Caki2 (cell line): ENCODE data around the gene CAMK4. TPM values are rescaled to one million over a fixed set of nuclear protein-coding genes. Genes with fewer than 3 reads are reported as not detected.
"Not testable (repeated sequence)": the region's sequence is repeated elsewhere in the genome, so short reads cannot be mapped to it uniquely, and the experiment has no call there.

Source experiments
- DNase-seq: peaks from one replicate; pipeline ENCODE4 v3.0.0-alpha.2; 2015; ENCODE audit warnings: low read depth
- in situ Hi-C: cut with HindIII; loops from 2 replicates; pipeline ENCODE4 v1.10.0; 2016; ENCODE audit warnings: low sequenced_read_pairs, low pct_unique_long_range_greater_than_20kb, mixed read lengths
- total RNA-seq: library from RNA; depleted of rRNA; stranded (reverse); fragments of >200 nt; shearing (Covaris generic); gene quantifications from 2 replicates; pipeline ENCODE4 v1.2.3, GENCODE V29; 2014; ENCODE audit warnings: low replicate concordance

The CAMK4 gene
- total RNA-seq, 1 experiment from 2014 or later, result 2.7 TPM

GRCh38 chr5:111295649-111296048 is 71.5 kb downstream of the CAMK4 start:
- in situ Hi-C loops, result no loop called here

GRCh38 chr5:111296570-111296969 is 72.4 kb downstream of the CAMK4 start:
- in situ Hi-C loops, result no loop called here
- DNase-seq, result no peak

More at GRCh38 chr5:111295649-111296048, 71.5 kb downstream of the CAMK4 start:
- DNase-seq, result no peak

- in situ Hi-C loops, result no loop called here
- DNase-seq, result peak; percentile 38
Measured at GRCh38 chr5:111299067-111299481, 74.9 kb downstream of the CAMK4 start.

GRCh38 chr5:111299831-111300432 is 75.7 kb downstream of the CAMK4 start:
- no peak for DNase-seq
- in situ Hi-C loops, result no loop called here

GRCh38 chr5:111301264-111301663 is 77.1 kb downstream of the CAMK4 start:
- in situ Hi-C loops, result no loop called here
- no peak for DNase-seq

GRCh38 chr5:111302043-111302442 is 77.9 kb downstream of the CAMK4 start:
- DNase-seq, in situ Hi-C loops: not testable (repeated sequence)

GRCh38 chr5:111308951-111309350 is 84.8 kb downstream of the CAMK4 start:
- DNase-seq, result no peak
- in situ Hi-C loops, result no loop called here

- no peak for DNase-seq
- in situ Hi-C loops, result no loop called here
Measured at GRCh38 chr5:111309384-111309783, 85.2 kb downstream of the CAMK4 start.

- DNase-seq, result no peak
- in situ Hi-C loops, result no loop called here
Measured at GRCh38 chr5:111310711-111311620, 86.8 kb downstream of the CAMK4 start.

- no peak for DNase-seq
Measured at GRCh38 chr5:111311666-111312065, 87.5 kb downstream of the CAMK4 start.

GRCh38 chr5:111313017-111313724 is 89.0 kb downstream of the CAMK4 start:
- in situ Hi-C loops, result no loop called here
- no peak for DNase-seq

More at GRCh38 chr5:111311666-111312065, 87.5 kb downstream of the CAMK4 start:
- in situ Hi-C loops, result no loop called here

- in situ Hi-C loops, result no loop called here
- no peak for DNase-seq
Measured at GRCh38 chr5:111320953-111321352, 96.8 kb downstream of the CAMK4 start.

- in situ Hi-C loops, result no loop called here
- DNase-seq, result no peak
Measured at GRCh38 chr5:111321376-111321775, 97.2 kb downstream of the CAMK4 start.

- in situ Hi-C loops, result no loop called here
- no peak for DNase-seq
Measured at GRCh38 chr5:111326551-111326950, 102.4 kb downstream of the CAMK4 start.

GRCh38 chr5:111337133-111337532 is 112.9 kb downstream of the CAMK4 start:
- in situ Hi-C loops, result no loop called here
- DNase-seq, result no peak

- in situ Hi-C loops, result no loop called here
- no peak for DNase-seq
Measured at GRCh38 chr5:111337688-111338087, 113.5 kb downstream of the CAMK4 start.

GRCh38 chr5:111345731-111346130 is 121.5 kb downstream of the CAMK4 start:
- no peak for DNase-seq
- in situ Hi-C loops, result no loop called here

- in situ Hi-C loops, result no loop called here
- DNase-seq, result no peak
Measured at GRCh38 chr5:111347021-111347420, 122.8 kb downstream of the CAMK4 start.
